NCI-H2029 (cell line): ENCODE data around the gene NECTIN1.

Experiments used
- DNase-seq: peaks from one replicate; lab custom pipeline; 2025; lab: John Stamatoyannopoulos, UW

Gene NECTIN1

DNA sequence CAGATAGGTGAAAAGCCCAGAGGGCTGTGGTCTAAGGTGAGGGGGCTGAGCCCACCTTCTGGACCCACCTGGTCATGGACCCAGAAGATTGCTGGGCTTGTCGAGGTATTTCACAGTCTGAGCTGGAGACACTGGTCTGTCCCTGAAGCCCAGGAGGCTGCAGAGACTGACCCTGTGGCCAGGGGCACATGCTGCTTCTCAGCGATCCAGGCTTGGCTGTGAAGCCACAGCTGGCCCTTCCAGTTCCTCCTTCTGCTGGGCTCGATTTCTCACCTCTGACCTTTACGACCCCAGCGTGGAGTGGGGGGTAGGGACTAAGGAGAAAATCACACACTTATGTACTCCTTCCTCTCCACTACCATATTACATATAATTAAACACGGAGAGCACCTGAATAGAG lies 88.5 kb downstream of the NECTIN1 start:
- DNase-seq, result no peak

DNA sequence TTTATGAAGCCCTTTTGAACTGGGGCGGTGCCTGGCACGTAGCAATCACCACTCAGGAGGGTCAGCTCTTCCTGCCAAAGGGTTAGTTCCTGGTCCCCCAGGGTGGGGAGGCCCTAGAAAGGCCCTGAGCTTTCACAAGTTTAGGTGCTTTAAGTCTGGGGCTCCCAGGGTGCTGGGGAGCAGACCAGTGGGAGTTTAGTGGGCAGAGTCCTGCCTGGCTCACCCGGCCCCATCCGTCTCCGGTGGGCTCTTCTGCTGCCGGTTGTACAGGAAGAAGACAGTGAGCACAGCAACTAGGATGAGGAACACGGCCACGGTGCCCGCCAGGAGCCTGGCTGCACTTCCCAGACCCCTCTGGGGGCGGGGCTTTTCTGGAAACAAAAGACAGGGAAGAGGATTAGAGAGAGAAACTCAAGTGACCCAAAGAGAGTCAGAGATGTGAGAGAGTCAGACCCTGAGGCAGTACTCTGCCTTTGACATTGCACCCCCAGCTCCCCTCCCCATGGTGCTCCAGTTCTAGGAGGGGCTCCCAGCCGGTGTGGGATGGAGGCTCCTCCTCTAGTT lies 89.3 kb downstream of the NECTIN1 start:
- DNase-seq, result no peak

DNA sequence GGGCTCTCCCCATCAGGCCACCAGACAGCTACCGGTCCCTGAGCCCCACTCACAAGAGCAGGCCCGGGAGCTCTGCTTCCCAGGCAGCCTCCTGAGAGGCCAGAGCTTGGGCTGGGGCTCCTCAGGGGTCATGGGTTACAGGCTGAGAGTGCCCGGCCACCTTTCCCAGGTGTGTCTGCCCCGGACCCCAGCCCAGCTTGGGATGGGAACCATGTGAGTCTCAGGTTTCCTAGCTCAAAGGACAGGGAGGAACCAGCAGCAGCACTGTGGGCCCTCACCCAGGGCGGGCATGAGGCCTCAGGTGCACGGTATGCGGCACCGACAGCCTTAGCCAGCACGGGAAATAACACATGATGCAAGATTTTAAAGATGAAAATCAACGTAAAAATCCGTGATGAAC lies 90.1 kb downstream of the NECTIN1 start:
- no peak for DNase-seq

DNA sequence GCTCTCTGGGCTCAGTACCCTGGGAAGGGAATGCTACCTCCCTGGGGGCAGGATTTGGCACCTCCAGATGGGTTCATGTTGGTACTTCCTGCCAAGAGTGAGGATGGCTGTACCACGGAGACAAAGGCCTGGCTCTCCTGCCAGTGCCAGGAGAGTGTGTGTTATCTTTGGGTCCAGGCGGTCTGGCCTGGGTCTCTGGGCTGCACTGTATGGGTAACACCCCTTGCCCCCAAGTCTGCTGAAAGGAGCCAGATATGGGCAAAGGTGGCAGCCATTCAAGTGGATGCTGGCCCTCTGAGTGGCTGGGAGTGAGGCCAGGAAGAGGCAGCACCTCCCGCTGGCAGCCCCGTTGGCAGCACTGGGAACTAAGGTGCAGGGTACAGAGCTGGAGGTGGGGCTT lies 91.5 kb downstream of the NECTIN1 start:
- no peak for DNase-seq

DNA sequence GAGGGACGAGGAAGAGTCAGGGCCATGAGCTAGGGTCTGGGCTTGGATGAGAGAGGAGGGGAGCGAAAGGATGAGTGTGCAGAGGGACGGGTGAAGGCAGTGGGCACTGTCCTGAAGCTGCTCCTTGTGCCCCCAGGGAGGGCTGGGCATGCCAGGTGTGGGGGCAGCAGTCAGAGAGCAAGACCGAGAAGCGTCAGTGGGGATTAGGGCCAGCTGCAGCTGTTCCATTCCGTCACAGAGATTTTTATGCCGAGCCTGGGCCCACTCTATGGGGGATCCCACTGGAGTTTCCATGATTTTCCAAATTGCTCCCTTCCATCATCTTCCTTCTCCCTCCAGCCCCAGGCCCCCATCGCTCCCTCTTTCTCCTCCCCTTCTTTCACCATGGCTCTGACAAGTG lies 93.2 kb downstream of the NECTIN1 start:
- no peak for DNase-seq

DNA sequence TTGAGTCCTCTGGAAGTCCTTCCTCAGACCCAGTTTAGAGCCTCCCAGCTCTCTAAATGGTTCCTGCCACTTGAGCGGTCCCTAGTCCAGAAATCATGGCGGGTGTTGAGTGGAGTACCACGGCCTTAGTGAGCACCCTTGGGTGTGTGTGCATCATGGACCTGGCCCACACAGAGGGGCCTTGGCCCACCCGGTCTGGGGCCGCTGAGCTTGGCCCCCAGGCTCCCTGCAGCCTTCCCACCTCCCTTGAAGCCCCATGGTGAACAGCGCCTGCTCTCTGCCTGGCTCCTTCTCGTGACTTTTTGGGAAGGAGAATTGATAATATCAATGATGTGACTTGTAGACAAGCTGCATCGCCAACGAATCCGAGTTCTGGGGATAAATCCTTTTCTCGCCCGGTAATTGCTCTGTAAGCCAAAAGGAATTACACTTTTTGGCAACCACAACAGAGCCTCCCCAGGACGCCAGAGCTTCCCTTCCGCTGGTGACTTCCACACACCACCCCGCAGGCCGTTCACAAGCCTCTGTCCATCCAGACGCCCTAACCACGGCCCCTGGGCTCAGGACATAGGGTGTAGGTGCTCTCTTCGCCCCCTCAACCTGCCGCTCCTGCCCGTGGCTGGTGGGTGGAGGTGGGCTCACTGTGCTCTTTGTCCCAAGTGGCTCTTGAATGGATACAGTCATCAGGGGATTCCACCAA lies 93.8 kb downstream of the NECTIN1 start:
- DNase-seq, result no peak

DNA sequence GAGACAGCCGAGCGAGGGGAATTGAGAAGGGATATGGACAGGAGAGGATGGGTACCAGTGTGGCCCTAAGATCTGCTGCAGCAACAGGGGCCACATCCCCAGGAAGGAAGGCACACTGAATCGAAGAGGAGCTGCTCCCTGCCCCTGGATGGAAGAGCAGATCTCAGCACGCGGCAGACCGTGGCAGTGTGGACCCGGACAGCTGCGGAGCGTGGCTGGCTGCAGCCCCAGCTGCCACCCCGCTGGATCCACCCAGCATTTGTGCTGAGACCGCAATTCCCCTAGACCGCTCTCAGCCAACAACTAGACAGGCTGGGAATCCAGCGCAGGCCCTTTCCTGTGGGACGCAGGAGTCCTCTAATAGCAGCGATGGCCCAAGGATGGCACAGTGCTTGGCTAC lies 94.7 kb downstream of the NECTIN1 start:
- no peak for DNase-seq

DNA sequence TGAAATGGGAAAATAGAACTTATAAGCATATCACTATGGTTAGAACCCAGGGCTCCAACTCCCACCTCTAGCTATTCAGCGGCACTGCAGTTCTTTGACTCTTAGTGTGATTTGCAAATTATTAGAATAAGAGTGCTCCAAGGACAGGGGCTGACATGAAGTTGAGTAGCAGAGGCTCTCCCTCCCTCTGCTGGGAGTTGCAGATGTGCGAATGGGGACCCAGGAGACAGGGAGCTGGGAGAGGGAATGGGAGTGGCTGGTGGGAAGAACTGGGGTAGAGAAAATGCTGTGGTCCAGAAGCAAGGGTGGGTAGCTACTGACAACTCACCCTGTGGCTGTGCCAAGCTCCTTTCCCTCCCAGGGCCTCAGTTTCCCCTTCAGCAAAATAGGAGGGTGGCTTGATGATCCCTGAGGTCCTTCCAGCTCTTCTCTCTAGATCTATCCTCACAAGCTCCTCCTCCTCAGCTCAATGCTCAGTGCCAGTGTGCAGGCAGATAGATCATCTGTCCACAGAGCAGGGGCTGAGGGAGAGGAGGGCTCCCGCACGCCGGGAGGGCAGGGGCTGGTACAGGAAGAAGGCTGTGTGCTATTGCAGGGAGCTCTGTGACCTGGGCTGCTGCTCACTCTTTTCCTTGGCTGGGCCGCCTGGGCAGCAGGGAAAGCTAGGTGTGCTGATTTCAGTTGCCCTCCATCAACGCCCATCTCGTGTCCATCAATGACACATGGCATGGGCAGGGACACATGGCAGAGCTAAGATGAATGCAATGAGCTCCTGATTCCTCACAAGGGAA lies 99.0 kb downstream of the NECTIN1 start:
- DNase-seq, result no peak

DNA sequence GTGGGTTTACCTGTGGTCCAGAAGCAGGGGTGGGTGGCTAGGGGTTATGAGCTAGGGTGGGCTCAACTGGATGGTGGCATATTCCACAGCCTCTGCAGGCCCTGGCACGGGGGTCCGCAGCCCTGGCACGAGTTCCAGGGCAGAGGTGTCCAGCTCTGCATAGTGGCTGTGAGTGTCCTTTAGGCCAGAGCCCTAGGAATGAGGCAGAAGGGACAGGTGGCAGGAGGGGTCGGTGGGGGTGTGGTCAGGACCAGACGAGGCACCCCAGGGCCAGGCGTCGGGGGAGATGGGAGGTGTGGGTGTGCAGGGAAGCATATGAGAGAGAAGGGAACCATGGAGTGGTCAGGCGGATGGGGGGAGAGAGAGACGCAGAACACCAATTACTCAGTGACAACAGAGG lies 99.9 kb downstream of the NECTIN1 start:
- DNase-seq, result no peak

DNA sequence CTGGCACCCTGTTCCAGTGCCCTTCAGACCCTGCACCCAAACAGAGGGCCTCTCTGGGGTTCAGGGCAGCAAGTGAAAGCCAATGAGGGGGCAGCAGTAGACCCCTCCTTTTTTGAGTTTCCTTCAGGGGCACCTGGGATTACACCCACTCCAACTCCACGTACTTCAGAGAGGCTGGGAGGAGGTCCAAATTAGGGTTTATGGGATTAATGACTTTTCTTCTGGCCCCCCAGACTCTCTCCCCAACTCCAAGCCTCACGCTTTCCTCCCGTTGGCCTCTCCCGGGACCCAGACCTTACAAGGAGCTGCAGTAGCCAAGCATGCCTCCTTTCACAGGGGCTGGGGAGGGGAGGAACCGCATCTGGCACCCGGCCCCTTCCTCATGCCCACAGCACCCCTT lies 101.7 kb downstream of the NECTIN1 start:
- no peak for DNase-seq

DNA sequence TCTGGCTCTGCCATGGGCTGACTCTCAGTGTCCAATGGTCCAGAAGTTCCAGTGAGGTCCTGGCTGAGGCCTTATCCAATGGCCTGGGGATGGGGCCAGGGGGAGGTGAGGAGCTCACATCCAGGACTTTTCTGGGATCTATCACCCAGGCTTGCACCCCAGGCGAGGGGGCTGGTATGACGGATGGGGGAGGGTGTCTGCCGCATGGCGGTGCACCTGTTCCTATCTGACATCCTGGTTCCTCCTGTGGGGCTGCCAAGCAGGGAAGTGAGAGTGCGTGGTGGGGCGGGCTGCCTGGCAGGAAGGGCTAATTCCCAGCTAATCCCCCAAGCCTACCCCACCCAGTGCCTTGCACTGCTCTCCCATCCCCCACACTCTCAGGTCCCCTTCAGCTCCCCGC lies 102.1 kb downstream of the NECTIN1 start:
- no peak for DNase-seq

DNA sequence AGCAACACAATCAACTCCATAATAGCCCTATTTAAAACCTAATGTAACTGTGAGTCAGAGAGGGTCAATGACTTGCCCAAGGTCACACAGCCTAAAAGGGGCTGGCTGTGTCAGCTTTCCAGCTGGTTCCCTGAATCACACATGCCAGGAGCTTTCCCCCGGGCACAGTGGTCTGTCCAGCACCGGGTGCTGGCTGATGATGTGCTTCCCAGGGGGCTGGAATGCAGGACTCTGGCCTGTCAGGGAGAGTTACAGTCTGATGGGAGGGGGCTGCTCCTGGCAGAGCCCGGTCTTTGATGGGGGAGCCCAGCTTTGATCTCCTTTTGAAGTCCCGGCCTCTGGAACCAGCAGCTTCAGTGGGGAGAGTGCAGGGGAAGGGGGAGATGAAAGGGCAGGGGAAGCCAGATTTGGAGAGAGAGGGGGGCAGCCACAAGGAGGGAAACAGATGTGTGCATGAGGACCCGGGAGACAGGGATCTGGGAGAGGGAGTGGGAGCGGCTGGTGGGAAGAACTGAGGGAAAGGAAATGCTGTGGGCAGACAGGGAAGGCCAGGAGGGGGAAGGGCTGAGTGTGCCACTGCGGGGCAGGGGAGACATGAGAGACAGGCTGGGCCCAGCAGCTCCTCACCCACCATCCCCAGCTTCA lies 102.7 kb downstream of the NECTIN1 start:
- no peak for DNase-seq

DNA sequence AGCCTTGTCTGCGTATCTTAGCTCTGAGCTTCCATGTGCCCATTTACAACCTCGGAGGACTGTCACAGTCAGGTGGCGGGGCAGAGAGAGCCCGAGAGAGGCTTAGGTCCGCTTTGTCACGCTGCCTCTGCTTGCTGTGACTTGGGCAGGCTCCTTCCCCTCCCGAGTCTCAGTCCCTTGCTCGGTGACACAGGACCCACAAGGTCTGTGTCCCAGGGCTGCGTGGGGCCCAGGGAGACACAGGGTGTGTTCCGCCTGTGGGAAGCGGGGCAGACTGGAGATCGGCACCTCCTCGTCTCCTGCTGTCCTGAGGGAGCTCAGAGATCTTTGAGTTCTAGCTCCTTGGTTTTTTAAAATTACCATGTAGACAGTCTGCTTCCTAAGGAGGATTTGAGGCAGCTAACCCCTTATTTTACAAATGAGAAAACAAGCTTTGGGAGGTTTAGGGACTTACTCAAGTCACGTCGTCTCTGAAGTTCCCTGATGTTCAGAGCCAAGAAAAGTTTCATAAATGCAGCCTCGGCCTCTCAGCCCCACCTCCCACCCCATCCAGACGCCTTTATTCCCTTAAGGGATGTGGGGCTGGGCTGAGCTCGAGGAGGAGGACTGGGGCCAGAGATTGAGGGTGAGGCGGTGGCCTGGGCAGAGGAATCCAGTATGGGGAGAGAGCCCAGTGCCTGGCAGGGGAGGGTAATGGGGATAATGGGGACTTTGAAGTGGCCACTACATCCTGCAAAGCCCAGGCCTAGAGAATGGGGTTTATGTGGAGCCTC lies 103.6 kb downstream of the NECTIN1 start:
- DNase-seq, result no peak

DNA sequence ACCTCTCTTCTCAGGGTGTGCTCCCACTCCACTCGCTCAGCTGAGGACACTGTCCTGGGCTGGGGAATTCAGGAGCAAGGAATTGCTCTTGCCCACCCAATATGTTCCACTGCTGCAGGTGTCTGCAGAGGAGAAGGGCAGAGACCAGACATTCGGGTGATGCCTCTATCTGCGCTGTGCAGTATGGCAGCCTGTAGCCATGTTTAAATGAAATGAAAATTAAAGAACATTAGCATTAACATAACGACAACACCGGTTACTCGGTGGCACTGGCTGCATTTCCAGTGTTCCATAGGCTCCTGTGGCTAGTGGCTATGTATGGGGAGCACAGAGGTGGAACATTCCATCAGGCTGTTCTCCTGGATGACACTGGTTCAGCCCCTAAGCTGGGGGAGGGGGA lies 104.4 kb downstream of the NECTIN1 start:
- DNase-seq, result no peak

DNA sequence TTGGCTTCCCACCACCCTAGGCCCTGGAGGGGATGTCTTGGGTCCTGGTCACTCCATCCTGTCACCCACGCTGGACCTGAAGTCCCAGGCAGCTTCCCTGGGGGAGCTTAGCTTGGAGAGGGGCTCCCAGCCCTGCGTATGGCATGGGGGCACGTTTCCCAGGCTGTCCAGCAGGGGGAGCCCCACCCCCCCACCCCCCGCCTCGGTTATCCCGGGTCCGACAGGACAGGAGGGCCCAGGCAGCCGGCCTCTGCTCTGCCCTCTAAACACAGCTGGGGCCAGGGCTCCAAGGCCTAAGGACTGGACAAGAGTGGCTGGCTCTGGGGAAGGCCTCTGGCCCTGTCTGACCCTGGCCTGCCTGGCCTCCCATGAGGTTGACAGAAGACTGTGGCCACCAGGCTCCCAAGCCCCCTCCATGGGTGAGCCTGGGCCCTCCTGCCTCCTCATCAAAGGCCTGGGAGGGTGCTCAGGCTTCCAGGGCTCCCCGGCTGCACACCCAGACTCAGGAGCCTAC lies 104.8 kb downstream of the NECTIN1 start:
- DNase-seq, result no peak

DNA sequence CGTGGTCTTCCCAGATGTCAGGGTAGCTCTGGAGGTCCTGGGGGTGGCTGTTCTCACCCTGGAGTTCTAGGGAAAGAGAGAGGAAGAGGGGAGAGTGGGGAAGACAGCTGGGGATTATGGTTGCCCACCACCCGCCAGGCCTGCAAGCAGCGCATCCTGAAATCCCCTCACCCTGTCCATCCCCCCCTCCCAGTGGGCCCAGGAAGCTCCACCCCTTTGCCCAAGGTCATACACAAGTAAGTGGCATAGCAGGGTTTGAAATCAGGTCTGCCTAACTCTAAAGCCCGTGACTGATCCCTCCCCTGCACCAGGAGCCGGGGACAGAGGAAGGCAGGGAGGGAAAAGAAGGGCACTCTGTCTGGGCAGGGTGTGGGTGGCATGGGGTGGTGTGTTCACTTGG lies 105.3 kb downstream of the NECTIN1 start:
- no peak for DNase-seq

DNA sequence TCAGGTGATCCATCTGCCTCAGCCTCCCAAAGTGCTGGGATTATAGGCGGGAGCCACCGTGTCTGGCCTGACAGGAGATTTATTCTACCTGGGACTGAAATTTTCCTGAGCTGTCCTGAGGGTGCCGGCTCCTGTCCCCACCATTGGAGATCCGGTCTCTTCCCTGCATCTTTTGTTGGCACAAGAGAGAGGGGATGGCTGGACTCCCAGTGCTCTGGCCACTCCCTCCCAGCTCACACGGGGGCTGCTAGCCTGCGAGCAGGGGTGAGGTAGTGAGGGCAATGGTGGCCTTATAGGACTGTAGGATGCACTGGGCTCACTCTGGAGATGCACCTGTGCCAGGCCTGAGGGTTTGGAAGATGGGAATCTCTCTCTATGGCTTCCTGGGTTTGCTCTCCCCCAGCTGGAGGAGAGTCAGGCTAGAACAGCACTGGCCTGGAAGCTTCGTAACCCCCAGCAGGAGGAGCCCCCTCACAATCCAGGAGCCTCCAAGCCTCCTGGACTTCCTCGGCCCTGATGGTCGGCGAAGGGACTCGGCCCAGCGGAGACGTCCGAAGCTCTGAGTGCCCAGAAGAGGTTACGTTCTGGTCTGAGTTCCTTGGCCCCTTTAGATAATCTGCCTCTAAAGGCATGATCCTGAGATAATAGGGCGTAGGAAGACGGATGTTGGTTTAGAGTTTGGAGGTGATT lies 106.4 kb downstream of the NECTIN1 start:
- DNase-seq, result no peak

DNA sequence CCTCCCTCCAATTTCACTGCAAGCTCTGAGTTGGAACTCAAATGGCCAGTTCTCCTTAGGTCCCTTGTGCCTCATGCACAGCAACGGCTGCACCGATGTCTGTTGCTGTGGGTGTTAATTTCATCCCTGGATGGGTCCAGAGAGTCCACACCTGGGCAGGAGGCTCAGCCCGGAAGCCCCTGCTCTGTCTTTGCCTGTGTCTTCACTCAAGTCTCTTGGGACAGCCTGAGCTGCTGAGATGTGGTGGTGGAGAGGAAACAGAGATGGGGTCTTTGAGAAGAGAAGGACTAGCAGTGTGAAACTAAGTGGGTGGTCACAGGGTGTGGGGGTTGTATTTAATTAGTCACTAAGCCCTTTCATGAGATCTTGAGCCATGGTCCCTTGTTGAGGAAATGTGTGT lies 109.3 kb downstream of the NECTIN1 start:
- DNase-seq, result no peak

DNA sequence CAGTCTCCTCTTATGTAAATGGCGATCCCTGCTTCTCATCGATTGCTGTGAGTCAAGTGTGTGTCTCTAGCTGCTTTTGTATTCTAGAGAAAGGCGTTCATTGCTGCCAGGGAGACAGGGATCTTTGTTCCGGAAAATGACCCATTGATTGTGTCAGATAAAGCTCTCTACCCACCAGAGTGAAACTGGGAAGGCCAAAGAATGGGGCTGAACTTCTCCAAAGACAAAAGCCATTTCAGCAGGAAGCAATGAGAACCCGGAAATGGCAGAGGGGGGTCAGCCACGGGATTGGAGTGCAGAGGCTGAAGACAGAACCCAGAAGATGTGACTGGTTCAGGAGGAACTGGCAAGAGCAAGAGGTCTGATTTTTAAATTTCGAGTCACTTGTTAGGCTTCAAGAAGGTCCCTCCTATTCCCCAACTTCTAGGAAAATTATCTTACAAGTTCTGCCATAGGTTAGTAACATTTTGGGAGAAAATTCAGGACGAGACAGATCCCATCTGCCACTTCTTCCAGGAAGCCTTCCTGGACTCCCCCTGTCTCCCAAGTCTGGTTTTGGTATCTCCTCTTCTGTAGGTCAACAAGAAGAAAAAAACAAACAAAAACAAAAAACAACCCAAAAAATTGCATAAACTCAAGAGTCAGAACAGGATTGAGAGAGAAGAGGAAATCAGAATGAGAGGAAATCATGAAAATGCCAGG lies 110.6 kb downstream of the NECTIN1 start:
- no peak for DNase-seq

DNA sequence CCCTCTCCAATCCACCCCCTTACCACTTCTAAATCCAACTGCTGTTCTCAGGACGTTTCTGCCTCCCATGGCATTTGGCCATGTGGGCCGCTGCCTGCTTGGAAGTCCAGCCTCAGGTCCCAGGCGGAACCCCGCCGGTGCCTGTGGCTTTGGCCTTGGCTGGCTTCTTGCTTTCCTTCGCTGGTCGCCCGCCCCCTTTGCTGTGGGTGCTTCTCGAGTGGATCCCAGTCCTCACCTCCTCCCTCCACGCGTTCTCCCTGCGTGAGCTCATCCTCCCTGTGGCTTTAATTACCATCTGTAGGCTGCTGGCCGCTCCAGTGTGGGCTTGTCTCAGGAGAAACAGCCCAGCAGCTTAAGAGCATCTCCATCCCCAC lies 111.7 kb downstream of the NECTIN1 start:
- DNase-seq, result no peak
